A673 (cell line): ENCODE results near the gene CD244.

Experiments used
- EZH2 ChIP-seq: fragments of 200-600 bp; sonication (generic); IDR thresholded peaks from 2 replicates; pipeline ENCODE4 v1.6.1; 2017; ENCODE audit warnings: borderline replicate concordance, low read depth, mild to moderate bottlenecking, mixed read lengths, antibody characterized with exemption, low read length; ENCODE audit not compliant: poor library complexity, severe bottlenecking
- TF ChIP-seq, protein P1 (sequence below): fragments of 300-800, 200-600 bp; sonication (generic); conservative IDR thresholded peaks from 2 replicates; pipeline ENCODE4 v1.5.1; 2017; ENCODE audit warnings: low read depth, mild to moderate bottlenecking, antibody characterized with exemption, low read length, moderate library complexity, mixed read lengths

GRCh38 chr1:160877221-160877620 is 14.5 kb upstream of the CD244 start:
- TF ChIP-seq, protein P1, sequence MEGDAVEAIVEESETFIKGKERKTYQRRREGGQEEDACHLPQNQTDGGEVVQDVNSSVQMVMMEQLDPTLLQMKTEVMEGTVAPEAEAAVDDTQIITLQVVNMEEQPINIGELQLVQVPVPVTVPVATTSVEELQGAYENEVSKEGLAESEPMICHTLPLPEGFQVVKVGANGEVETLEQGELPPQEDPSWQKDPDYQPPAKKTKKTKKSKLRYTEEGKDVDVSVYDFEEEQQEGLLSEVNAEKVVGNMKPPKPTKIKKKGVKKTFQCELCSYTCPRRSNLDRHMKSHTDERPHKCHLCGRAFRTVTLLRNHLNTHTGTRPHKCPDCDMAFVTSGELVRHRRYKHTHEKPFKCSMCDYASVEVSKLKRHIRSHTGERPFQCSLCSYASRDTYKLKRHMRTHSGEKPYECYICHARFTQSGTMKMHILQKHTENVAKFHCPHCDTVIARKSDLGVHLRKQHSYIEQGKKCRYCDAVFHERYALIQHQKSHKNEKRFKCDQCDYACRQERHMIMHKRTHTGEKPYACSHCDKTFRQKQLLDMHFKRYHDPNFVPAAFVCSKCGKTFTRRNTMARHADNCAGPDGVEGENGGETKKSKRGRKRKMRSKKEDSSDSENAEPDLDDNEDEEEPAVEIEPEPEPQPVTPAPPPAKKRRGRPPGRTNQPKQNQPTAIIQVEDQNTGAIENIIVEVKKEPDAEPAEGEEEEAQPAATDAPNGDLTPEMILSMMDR, result peak; percentile 49
- no peak for TF ChIP-seq EZH2
